HepG2 (cell line): ENCODE results near the gene PPP1R14D.

Experiments used
- MYNN ChIP-seq: sonication (generic); formaldehyde crosslinking; IDR thresholded peaks from 2 replicates; pipeline ENCODE4 v1.4.0; 2020; ENCODE audit warnings: mild to moderate bottlenecking, low read depth, missing genetic modification reagents
- ZNF670 ChIP-seq: sonication (generic); formaldehyde crosslinking; IDR thresholded peaks from 2 replicates; pipeline ENCODE4 v1.8.0; 2022; ENCODE audit warnings: mild to moderate bottlenecking, missing genetic modification reagents, borderline replicate concordance
- TF ChIP-seq, protein P1 (sequence below): sonication (generic); formaldehyde crosslinking; IDR thresholded peaks from 2 replicates; pipeline ENCODE4 v1.5.1; 2020; ENCODE audit warnings: mild to moderate bottlenecking, missing genetic modification reagents, moderate library complexity

GRCh38 chr15:40832903-40833302, 4.4 kb upstream of the PPP1R14D start:
- TF ChIP-seq ZNF670 (no peak), MYNN (no peak)
- TF ChIP-seq, protein P1, sequence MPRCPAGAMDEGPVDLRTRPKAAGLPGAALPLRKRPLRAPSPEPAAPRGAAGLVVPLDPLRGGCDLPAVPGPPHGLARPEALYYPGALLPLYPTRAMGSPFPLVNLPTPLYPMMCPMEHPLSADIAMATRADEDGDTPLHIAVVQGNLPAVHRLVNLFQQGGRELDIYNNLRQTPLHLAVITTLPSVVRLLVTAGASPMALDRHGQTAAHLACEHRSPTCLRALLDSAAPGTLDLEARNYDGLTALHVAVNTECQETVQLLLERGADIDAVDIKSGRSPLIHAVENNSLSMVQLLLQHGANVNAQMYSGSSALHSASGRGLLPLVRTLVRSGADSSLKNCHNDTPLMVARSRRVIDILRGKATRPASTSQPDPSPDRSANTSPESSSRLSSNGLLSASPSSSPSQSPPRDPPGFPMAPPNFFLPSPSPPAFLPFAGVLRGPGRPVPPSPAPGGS (CRISPR knock-in tag), result no peak
